ENCODE results near the gene STRA8.

GRCh38 chr7:135285547-135286233 is 52.1 kb downstream of the STRA8 start:
- TF ChIP-seq EZH2 (IDR thresholded peaks at IDR 0.05), result no peak
- TF ChIP-seq POLR2AphosphoS5 (IDR thresholded peaks at IDR 0.05; ENCODE audit: borderline replicate concordance, low read depth, low read length), result no peak
- TF ChIP-seq FOXP2 (optimal IDR thresholded peaks at IDR 0.05; ENCODE audit: control extremely low read depth, extremely low read length, insufficient read depth), result no peak

All from SK-N-MC (cell line).